Neutrophil (primary cell): ENCODE results near the gene BRIP1.
"Not testable (repeated sequence)": the region's sequence is repeated elsewhere in the genome, so short reads cannot be mapped to it uniquely, and the experiment has no call there.

Experiments
- H3K27ac ChIP-seq: fragments of 200-600 bp; sonication (generic); 2 replicates; pipeline ENCODE4 v1.5.1; 2016; ENCODE audit warnings: mild to moderate bottlenecking, moderate library complexity
- H3K27me3 ChIP-seq: fragments of 200-600 bp; sonication (generic); 2 replicates; pipeline ENCODE4 v1.6.0; 2016; ENCODE audit warnings: mild to moderate bottlenecking
- H3K36me3 ChIP-seq: fragments of 200-600 bp; sonication (generic); 2 replicates; pipeline ENCODE4 v1.5.1; 2017
- H3K4me1 ChIP-seq, 2 experiments: fragments of 200-600 bp in 1 of 2; sonication (generic) in 1 of 2; 1 replicate in 1 of 2; 2 replicates in 1 of 2; pipeline versions ENCODE4 v1.5.1 to v1.6.1; 2013 to 2016; ENCODE audit warnings: low read depth in 1 of 2, low read length in 1 of 2, mild to moderate bottlenecking in 1 of 2, moderate library complexity in 1 of 2; ENCODE audit not compliant: control insufficient read depth in 1 of 2, insufficient read depth in 1 of 2
- H3K4me3 ChIP-seq, 2 experiments: fragments of 200-600 bp in 1 of 2; sonication (generic) in 1 of 2; 1 replicate in 1 of 2; 2 replicates in 1 of 2; pipeline ENCODE4 v1.5.1; 2013 to 2016; ENCODE audit warnings: low read depth in 1 of 2, low read length in 1 of 2, mild to moderate bottlenecking in 1 of 2, moderate library complexity in 1 of 2
- H3K9me3 ChIP-seq: fragments of 200-600 bp; sonication (generic); 2 replicates; pipeline ENCODE4 v1.5.1; 2016
- TF ChIP-seq, protein P1 (sequence below): fragments of 200-600 bp; sonication (generic); IDR thresholded peaks from 2 replicates; pipeline ENCODE4 v1.5.1; 2016; ENCODE audit warnings: antibody characterized with exemption

BRIP1 gene

DNA sequence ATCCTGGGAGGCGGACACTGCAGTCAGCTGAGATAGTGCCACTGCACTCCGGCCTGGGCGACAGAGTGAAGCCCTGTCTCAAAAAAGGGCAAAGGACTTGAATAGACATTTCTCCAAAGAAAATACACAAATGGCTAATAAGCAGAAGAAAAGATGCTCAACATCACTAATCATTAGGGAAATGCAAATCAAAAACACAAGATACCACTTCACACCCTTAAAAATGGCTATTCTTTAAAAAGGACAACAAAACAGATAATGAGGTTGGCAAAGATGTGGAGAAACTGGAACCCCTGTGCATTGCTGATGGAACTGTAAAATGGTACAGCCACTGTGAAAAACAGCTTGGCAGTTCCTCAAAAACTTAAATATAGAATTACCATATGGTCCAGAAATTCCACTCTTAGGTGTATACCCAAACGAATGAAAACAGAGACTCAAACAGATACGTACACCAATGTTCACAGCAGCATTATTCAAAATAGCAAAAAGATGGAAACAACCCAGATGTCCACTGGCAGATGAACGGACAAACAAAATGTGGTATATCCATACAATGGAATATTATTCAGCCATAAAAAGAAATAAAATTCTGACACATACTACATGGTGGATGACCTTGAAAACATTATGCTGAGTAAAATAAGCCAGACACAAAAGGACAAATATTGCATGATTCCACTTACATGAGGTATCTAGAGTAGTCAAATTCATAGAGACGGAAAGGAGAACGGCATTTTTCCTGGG lies 35.5 kb downstream of the BRIP1 start:
- TF ChIP-seq, protein P1, sequence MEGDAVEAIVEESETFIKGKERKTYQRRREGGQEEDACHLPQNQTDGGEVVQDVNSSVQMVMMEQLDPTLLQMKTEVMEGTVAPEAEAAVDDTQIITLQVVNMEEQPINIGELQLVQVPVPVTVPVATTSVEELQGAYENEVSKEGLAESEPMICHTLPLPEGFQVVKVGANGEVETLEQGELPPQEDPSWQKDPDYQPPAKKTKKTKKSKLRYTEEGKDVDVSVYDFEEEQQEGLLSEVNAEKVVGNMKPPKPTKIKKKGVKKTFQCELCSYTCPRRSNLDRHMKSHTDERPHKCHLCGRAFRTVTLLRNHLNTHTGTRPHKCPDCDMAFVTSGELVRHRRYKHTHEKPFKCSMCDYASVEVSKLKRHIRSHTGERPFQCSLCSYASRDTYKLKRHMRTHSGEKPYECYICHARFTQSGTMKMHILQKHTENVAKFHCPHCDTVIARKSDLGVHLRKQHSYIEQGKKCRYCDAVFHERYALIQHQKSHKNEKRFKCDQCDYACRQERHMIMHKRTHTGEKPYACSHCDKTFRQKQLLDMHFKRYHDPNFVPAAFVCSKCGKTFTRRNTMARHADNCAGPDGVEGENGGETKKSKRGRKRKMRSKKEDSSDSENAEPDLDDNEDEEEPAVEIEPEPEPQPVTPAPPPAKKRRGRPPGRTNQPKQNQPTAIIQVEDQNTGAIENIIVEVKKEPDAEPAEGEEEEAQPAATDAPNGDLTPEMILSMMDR, result no peak
- H3K36me3 ChIP-seq, result peaks cover 5% of the 10 kb centered on the region
- no peak overlapping the region for H3K4me3 ChIP-seq
- no peaks in the 10 kb centered on the region for H3K4me1 ChIP-seq
- no peaks in the 10 kb centered on the region for H3K9me3 ChIP-seq
- no peaks in the 10 kb centered on the region for H3K27me3 ChIP-seq
- H3K27ac ChIP-seq, result no peak overlapping the region

DNA sequence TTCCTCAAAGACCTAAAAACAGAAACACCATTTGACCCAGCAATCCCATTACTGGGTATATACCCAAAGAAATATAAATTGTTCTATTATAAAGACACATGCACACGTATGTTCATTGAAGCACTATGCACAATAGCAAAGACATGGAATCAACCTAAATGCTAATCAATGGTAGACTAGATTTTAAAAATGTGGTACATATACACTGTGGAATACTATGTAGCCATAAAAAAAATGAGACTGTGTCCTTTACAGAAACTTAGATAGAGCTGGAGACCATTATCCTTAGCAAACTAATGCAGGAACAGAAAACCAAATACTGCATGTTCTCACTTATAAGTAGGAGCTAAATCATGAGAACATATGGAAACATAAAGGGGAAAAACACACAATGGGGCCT lies 36.5 kb downstream of the BRIP1 start:
- not testable (repeated sequence) for H3K4me1 ChIP-seq, H3K9me3 ChIP-seq, H3K4me3 ChIP-seq, H3K27ac ChIP-seq, H3K27me3 ChIP-seq, H3K36me3 ChIP-seq

DNA sequence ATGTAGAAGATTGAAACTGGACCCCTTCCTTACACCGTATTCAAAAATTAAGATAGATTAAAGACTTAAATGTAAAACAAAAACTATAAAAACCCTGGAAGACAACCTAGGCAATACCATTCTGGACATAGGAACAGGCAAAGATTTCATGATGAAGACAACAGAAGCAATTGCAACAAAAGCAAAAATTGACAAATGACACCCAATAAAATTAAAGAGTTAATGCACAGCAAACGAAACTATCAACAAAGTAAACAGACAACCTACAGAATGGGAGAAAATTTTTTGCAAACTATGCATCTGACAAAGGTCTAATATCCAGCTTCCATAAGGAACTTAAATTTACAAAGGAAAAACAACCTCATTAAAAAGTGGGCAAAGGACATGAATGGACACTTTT lies 37.1 kb downstream of the BRIP1 start:
- H3K9me3 ChIP-seq, H3K27me3 ChIP-seq, H3K4me3 ChIP-seq, H3K36me3 ChIP-seq, H3K27ac ChIP-seq, H3K4me1 ChIP-seq: not testable (repeated sequence)

DNA sequence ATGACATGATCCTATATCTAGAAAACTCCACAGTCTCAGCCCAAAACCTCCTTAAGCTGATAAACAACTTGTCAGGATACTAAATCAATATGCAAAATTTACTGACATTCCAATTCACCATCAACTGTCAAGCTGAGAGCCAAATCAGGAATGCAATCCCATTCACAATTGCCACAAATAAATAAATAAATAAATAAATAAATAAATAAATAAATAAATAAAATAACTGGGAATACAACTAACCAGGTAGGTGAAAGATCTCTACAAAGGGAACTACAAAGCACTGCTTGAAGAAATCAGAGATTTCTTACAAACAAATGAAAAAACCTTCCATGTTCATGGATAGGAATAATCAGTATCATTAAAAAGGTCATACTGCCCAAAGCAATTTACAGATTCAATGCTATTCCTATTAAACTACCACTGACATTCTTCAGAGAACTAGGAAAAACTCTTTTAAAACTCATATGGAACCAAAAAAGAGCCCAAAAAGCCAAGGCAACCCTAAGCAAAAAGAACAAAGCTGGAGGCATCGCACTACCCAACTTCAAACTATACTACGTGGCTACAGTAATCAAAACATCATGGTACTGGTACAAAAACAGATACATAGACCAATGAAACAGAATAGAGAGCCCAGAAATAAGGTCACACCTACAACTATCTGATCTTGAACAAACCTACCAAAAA lies 37.7 kb downstream of the BRIP1 start:
- H3K27ac ChIP-seq, result no peak overlapping the region

DNA sequence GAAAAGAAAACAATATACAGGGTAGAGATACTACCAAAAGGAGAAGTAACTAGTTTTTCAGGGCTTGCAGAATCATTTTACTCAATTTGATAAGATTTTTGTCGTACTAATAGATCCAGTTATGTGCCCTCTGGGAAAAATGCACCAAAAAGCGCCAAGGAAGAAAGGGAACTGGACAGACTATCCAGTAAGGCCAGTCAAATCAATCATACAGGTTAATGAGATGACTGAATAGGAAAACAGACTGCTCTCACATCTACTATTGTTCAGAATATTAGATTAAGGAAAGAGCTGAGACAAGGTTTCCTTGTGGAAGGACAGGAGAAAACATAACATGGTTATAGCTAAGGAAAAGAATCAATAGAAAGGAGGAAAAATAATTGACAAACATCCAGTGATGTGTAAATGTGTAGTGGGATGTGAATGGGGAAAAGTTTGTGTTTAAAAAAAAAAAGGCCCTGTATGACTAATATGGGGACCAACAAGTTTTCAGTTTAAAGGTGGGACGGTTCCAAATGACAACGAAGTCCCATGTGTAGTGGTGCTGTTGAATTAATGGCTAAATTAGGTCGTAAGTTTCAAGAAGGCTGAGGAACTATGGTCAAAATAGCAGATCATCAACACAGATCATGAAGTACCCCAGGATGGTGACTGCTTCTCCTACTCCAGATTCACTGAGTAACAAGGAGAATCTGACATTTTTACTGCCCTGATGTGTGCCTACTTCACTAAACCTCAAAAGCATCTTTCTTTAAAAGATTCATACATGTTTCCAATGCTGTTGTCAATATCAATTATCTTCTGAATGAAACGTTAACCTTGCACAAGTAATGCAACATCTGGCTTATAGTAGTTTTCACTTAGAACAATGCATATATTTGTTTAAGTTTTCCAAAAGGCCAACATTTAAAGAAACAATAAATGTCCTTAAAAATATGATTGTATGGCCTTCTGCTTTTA lies 40.7 kb downstream of the BRIP1 start:
- H3K27ac ChIP-seq, result no peak overlapping the region

More for the DNA sequence above, 37.7 kb downstream of the BRIP1 start:
- Histone ChIP-seq H3K4me3 (no peak overlapping the region), H3K36me3 (peaks cover 10% of the 10 kb centered on the region), H3K4me1 (no peaks in the 10 kb centered on the region), H3K27me3 (no peaks in the 10 kb centered on the region), H3K9me3 (no peaks in the 10 kb centered on the region)
- TF ChIP-seq, protein P1, result no peak

DNA sequence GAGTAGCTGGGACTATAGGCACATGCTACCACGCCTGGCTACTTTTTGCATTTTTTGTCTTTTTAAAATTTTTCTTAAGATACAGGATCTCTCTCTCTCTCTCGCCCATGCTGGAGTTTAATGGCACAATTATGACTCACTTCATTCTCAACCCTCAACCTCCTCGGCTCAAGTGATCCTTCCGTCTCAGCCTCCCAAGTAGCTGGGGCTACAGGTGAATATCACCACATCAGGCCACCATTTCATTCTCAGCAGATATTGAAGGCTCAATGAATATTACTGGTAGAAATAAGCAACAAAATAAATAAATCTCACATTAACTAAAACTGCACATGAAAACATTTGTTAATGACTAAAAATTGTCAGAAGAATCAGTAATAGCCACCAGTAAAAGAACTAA lies 41.7 kb downstream of the BRIP1 start:
- H3K27me3 ChIP-seq, result no peaks in the 10 kb centered on the region
- H3K27ac ChIP-seq, result no peak overlapping the region
- peaks cover 0 to 4% of the 10 kb centered on the region in 2 experiments for H3K4me1 ChIP-seq
- no peaks in the 10 kb centered on the region for H3K9me3 ChIP-seq
- H3K4me3 ChIP-seq, result no peak overlapping the region
- H3K36me3 ChIP-seq, result peaks cover 15% of the 10 kb centered on the region
- TF ChIP-seq, protein P1, result no peak

More for the DNA sequence above, 40.7 kb downstream of the BRIP1 start:
- TF ChIP-seq, protein P1, result no peak
- Histone ChIP-seq H3K4me3 (no peak overlapping the region), H3K9me3 (no peaks in the 10 kb centered on the region), H3K27me3 (no peaks in the 10 kb centered on the region), H3K4me1 (no peaks in the 10 kb centered on the region), H3K36me3 (peaks cover 15% of the 10 kb centered on the region)

DNA sequence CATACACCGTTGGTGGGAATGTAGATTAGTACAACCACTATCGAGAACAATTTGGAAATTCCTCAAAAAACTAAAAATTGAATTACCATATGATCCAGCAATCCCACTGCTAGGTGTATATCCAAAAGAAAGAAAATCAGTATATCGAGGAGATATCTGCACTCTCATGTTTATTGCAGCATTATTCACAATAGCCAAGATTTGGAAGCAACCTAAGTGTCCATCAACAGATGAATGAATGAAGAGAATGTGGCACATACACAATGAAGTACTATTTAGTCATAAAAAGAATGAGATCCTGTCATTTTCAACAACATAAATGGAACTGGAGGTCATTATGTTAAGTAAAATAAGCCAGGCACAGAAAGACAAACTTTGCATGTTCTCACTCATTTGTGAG lies 44.1 kb downstream of the BRIP1 start:
- H3K9me3 ChIP-seq, H3K27ac ChIP-seq: not testable (repeated sequence)
- H3K36me3 ChIP-seq, result peaks cover 15% of the 10 kb centered on the region

More for the DNA sequence above, 44.1 kb downstream of the BRIP1 start:
- not testable (repeated sequence) for H3K4me1 ChIP-seq, H3K27me3 ChIP-seq, H3K4me3 ChIP-seq
